ENCODE results near the gene SDK1.

The SDK1 gene

GRCh38 chr7:4147926-4148620, 847.0 kb downstream of the SDK1 start:
- DNase-seq, result no peak

GRCh38 chr7:4149236-4149635, 848.2 kb downstream of the SDK1 start:
- no peak for DNase-seq

- DNase-seq, result no peak
Observed at GRCh38 chr7:4149645-4150044, 848.6 kb downstream of the SDK1 start.

GRCh38 chr7:4150731-4151130, 849.7 kb downstream of the SDK1 start:
- DNase-seq, result no peak

GRCh38 chr7:4151524-4151923, 850.5 kb downstream of the SDK1 start:
- no peak for DNase-seq

- no peak for DNase-seq
Observed at GRCh38 chr7:4151926-4152549, 851.0 kb downstream of the SDK1 start.

GRCh38 chr7:4154882-4155535, 854.0 kb downstream of the SDK1 start:
- no peak for DNase-seq

GRCh38 chr7:4156190-4156589, 855.1 kb downstream of the SDK1 start:
- DNase-seq, result no peak

GRCh38 chr7:4157651-4158050, 856.6 kb downstream of the SDK1 start:
- no peak for DNase-seq

GRCh38 chr7:4158441-4159153, 857.5 kb downstream of the SDK1 start:
- no peak for DNase-seq

GRCh38 chr7:4159154-4159501, 858.1 kb downstream of the SDK1 start:
- no peak for DNase-seq

- DNase-seq, result no peak
Observed at GRCh38 chr7:4159761-4160554, 858.9 kb downstream of the SDK1 start.

- no peak for DNase-seq
Observed at GRCh38 chr7:4162884-4163564, 862.0 kb downstream of the SDK1 start.

- no peak for DNase-seq
Observed at GRCh38 chr7:4163565-4164203, 862.6 kb downstream of the SDK1 start.

GRCh38 chr7:4164556-4164955, 863.5 kb downstream of the SDK1 start:
- DNase-seq, result no peak

- DNase-seq, result no peak
Observed at GRCh38 chr7:4166340-4166739, 865.3 kb downstream of the SDK1 start.

- no peak for DNase-seq
Observed at GRCh38 chr7:4166807-4167206, 865.8 kb downstream of the SDK1 start.

- no peak for DNase-seq
Observed at GRCh38 chr7:4167385-4167910, 866.4 kb downstream of the SDK1 start.

- no peak for DNase-seq
Observed at GRCh38 chr7:4168041-4168440, 867.0 kb downstream of the SDK1 start.

- DNase-seq, result no peak
Observed at GRCh38 chr7:4168541-4168940, 867.5 kb downstream of the SDK1 start.

GRCh38 chr7:4169455-4169854, 868.4 kb downstream of the SDK1 start:
- no peak for DNase-seq
